Hair follicular keratinocyte (primary cell): ENCODE results near the gene CERS6. TPM values are rescaled to one million over a fixed set of nuclear protein-coding genes. Genes with fewer than 3 reads are reported as not detected.

Experiments used
- total RNA-seq: library from RNA; depleted of rRNA; stranded (reverse); fragments of >200 nt; gene quantifications from 2 replicates; pipeline ENCODE4 v1.2.3, GENCODE V29; 2015

CERS6 gene
- total RNA-seq = 22.3 and 25.1 TPM in 2 replicates

GRCh38 chr2:168455645-168456520 lies at the start of gene CERS6:
CERS6 (plus strand) TSS chr2:168456272; CDS start chr2:168456449, 177 bp downstream.

GRCh38 chr2:168801961-168802858 lies 346.1 kb downstream of the CERS6 start, which contains the start of gene NOSTRIN:
NOSTRIN (plus strand) TSS chr2:168802637; CDS start chr2:168802647, 10 bp downstream.

Other genes starting within 250 kb of the CERS6 start
- 21.2 and 22.6 TPM in 2 replicates for gene STK39, start 208.7 kb upstream of the CERS6 start, total RNA-seq